DND-41 (cell line): ENCODE data around the gene QSOX1.

Source experiments
- ATAC-seq: fragments of 200-7000 bp; cut with Tn5 transposase; 3 replicates; pipeline ENCODE4 v1.9.1; 2021; ENCODE audit warnings: low read depth; ENCODE audit not compliant: insufficient read depth
- DNase-seq: peaks from one replicate; pipeline ENCODE4 v3.0.0-alpha.2; 2020
- H2AFZ ChIP-seq: 2 replicates; pipeline ENCODE4 v1.6.0; 2012; ENCODE audit warnings: low read depth, low read length
- H3K27ac ChIP-seq: 2 replicates; pipeline ENCODE4 v1.5.1; 2012; ENCODE audit warnings: low read length, inconsistent platforms
- H3K27me3 ChIP-seq: fragments of 200-600 bp; sonication (generic); 2 replicates; pipeline ENCODE4 v1.6.0; 2012; ENCODE audit warnings: low read length, mild to moderate bottlenecking, inconsistent platforms; ENCODE audit not compliant: insufficient read depth, poor library complexity
- H3K36me3 ChIP-seq: 2 replicates; pipeline ENCODE4 v1.5.1; 2012; ENCODE audit warnings: low read length, inconsistent platforms; ENCODE audit not compliant: insufficient read depth
- H3K4me1 ChIP-seq: 2 replicates; pipeline ENCODE4 v1.5.1; 2012; ENCODE audit warnings: mild to moderate bottlenecking, low read length; ENCODE audit not compliant: insufficient read depth
- H3K4me2 ChIP-seq: 2 replicates; pipeline ENCODE4 v1.6.0; 2012; ENCODE audit warnings: mild to moderate bottlenecking, moderate library complexity, low read length, inconsistent platforms; ENCODE audit not compliant: insufficient read depth
- H3K4me3 ChIP-seq, 2 experiments: fragments of 200-600 bp in 1 of 2; shearing (Covaris generic) in 1 of 2; 2 replicates each; pipeline ENCODE4 v1.5.1; 2012 to 2016; ENCODE audit warnings: inconsistent platforms in 2 of 2, low read length in 2 of 2, mild to moderate bottlenecking in 2 of 2, low read depth in 1 of 2, moderate library complexity in 1 of 2
- H3K79me2 ChIP-seq: 2 replicates; pipeline ENCODE4 v1.6.0; 2012; ENCODE audit warnings: low read length, inconsistent platforms; ENCODE audit not compliant: insufficient read depth
- H3K9ac ChIP-seq: 2 replicates; pipeline ENCODE4 v1.6.0; 2012; ENCODE audit warnings: low read depth, mild to moderate bottlenecking, inconsistent platforms, low read length, moderate library complexity
- H3K9me3 ChIP-seq: 2 replicates; pipeline ENCODE4 v1.5.1; 2012; ENCODE audit warnings: low read length, moderate library complexity, mild to moderate bottlenecking, inconsistent platforms; ENCODE audit not compliant: insufficient read depth, severe bottlenecking
- H4K20me1 ChIP-seq: 2 replicates; pipeline ENCODE4 v1.6.0; 2012; ENCODE audit warnings: low read length; ENCODE audit not compliant: insufficient read depth
- CTCF ChIP-seq: IDR thresholded peaks from 2 replicates; pipeline ENCODE4 v1.5.1; 2012; ENCODE audit warnings: borderline replicate concordance, low read length, moderate library complexity, mild to moderate bottlenecking; ENCODE audit not compliant: poor library complexity, severe bottlenecking; ENCODE audit errors: extremely low read depth
- EZH2 ChIP-seq: IDR thresholded peaks from 3 replicates; pipeline ENCODE4 v1.6.1; 2012; ENCODE audit warnings: borderline replicate concordance, low read depth, mild to moderate bottlenecking, moderate library complexity, low read length, inconsistent platforms; ENCODE audit not compliant: severe bottlenecking

The QSOX1 gene

GRCh38 chr1:180165509-180166435 lies 11.1 kb downstream of the QSOX1 start:
- no peak overlapping the region for H2AFZ ChIP-seq
- no peak for ATAC-seq
- DNase-seq: no peak
- no peak overlapping the region for H3K9ac ChIP-seq
- no peak overlapping the region for H3K27ac ChIP-seq
- TF ChIP-seq EZH2: no peak
- no peaks in the 10 kb centered on the region for H3K4me1 ChIP-seq
- H3K9me3 ChIP-seq: no peaks in the 10 kb centered on the region
- no peaks in the 10 kb centered on the region for H3K27me3 ChIP-seq
- H3K79me2 ChIP-seq: no peaks in the 10 kb centered on the region
- H3K4me2 ChIP-seq: no peak overlapping the region
- H4K20me1 ChIP-seq: no peaks in the 10 kb centered on the region; the same call in 1 of the 2 replicates
- peaks cover 7% of the 10 kb centered on the region; the same call in 1 of the 2 replicates for H3K36me3 ChIP-seq
- no peak overlapping the region for H3K4me3 ChIP-seq

- Histone ChIP-seq H3K4me1 (no peaks in the 10 kb centered on the region), H3K4me3 (no peak overlapping the region), H3K27ac (no peak overlapping the region), H3K27me3 (no peaks in the 10 kb centered on the region), H3K4me2 (no peak overlapping the region), H4K20me1 (no peaks in the 10 kb centered on the region; the same call in 1 of the 2 replicates), H3K9me3 (no peaks in the 10 kb centered on the region), H2AFZ (no peak overlapping the region), H3K9ac (no peak overlapping the region), H3K36me3 (peaks cover 7% of the 10 kb centered on the region; the same call in 1 of the 2 replicates), H3K79me2 (no peaks in the 10 kb centered on the region)
- TF ChIP-seq EZH2: no peak
- no peak for TF ChIP-seq CTCF
- ATAC-seq (no peak), DNase-seq (no peak)
Measured at GRCh38 chr1:180166436-180166800, 11.7 kb downstream of the QSOX1 start.

- no peaks in the 10 kb centered on the region for H3K79me2 ChIP-seq
- no peaks in the 10 kb centered on the region for H3K27me3 ChIP-seq
- H3K4me1 ChIP-seq: no peaks in the 10 kb centered on the region
- ATAC-seq (no peak), DNase-seq (no peak)
- H3K9me3 ChIP-seq: no peaks in the 10 kb centered on the region
- TF ChIP-seq EZH2 (no peak), CTCF (no peak)
- H3K36me3 ChIP-seq: peaks cover 7% of the 10 kb centered on the region; the same call in 1 of the 2 replicates
- no peak overlapping the region for H3K4me3 ChIP-seq
- no peak overlapping the region for H3K9ac ChIP-seq
- no peak overlapping the region for H3K27ac ChIP-seq
- H4K20me1 ChIP-seq: no peaks in the 10 kb centered on the region; the same call in 1 of the 2 replicates
- no peak overlapping the region for H3K4me2 ChIP-seq
- no peak overlapping the region for H2AFZ ChIP-seq
Measured at GRCh38 chr1:180167021-180167701, 12.5 kb downstream of the QSOX1 start.
